ENCODE measurements around the gene CDKN1B. TPM values are rescaled to one million over a fixed set of nuclear protein-coding genes. Genes with fewer than 3 reads are reported as not detected.

Gene CDKN1B
- total and polyA plus RNA-seq, 2 of the 4 experiments (the other 2 are of a cell fraction): 13.9 to 17.4 TPM

- Histone ChIP-seq H2AK9ac (replicated peaks; ENCODE audit: low read depth, low read length, poor library complexity) (no peak overlapping the region), H4K5ac (ENCODE audit: low read depth, low read length) (no peak overlapping the region), H3K23ac (ENCODE audit: low read depth, low read length) (no peak overlapping the region), H3K9ac (ENCODE audit: low read depth, low read length) (no peak overlapping the region), H2AFZ (replicated peaks; ENCODE audit: low read length, poor library complexity) (no peak overlapping the region), H3K4me1 (ENCODE audit: control insufficient read depth, insufficient read depth, low read length) (peaks cover 2% of the 10 kb centered on the region; the same call in 1 of the 2 replicates), H3K4me3 (ENCODE audit: insufficient read depth, low read depth, low read length) (no peak overlapping the region), H3K4me2 (ENCODE audit: low read depth, low read length) (no peak overlapping the region), H3K18ac (ENCODE audit: low read depth, low read length) (no peak overlapping the region), H3K14ac (replicated peaks; ENCODE audit: low read depth, low read length) (no peak overlapping the region), H2BK20ac (ENCODE audit: low read depth, low read length) (no peak overlapping the region), H4K20me1 (ENCODE audit: insufficient read depth, low read length) (no peaks in the 10 kb centered on the region), H2BK5ac (ENCODE audit: low read depth, low read length, poor library complexity, severe bottlenecking) (no peak overlapping the region), H3K4ac (ENCODE audit: low read depth, low read length) (no peak overlapping the region), H3K27me3 (ENCODE audit: control insufficient read depth, insufficient read depth, low read length) (peaks cover 7% of the 10 kb centered on the region), H3K79me1 (ENCODE audit: low read depth in 1 of 2, low read length in 2 of 2) (no peaks in the 10 kb centered on the region), H4K91ac (ENCODE audit: insufficient read depth, low read depth, low read length) (no peak overlapping the region), H4K8ac (ENCODE audit: low read depth in 2 of 2, low read length in 2 of 2) (no peak overlapping the region), H3K27ac (ENCODE audit: insufficient read depth, low read length) (no peak overlapping the region), H2AK5ac (ENCODE audit: low read depth, low read length) (no peak overlapping the region), H2BK15ac (ENCODE audit: low read depth, low read length) (no peak overlapping the region), H3K36me3 (ENCODE audit: control insufficient read depth, insufficient read depth, low read length) (no peaks in the 10 kb centered on the region), H2BK120ac (ENCODE audit: low read depth, low read length) (no peak overlapping the region), H3K9me1 (ENCODE audit: insufficient read depth, low read length) (no peaks in the 10 kb centered on the region; the same call in 1 of the 2 replicates), H3K56ac (ENCODE audit: extremely low read depth, insufficient read depth, low read length) (no peak overlapping the region), H3K9me3 (ENCODE audit: control insufficient read depth, insufficient read depth, low read length) (no peaks in the 10 kb centered on the region)
- CTCF ChIA-PET: interaction anchor here (0.5 kb wide), 1 partner anchor 16 kb away, joined by 4 read pairs; no protein-coding TSS in a partner anchor
- POLR2A ChIA-PET (ENCODE audit: unreplicated experiment): no interaction called here
- ATAC-seq (ENCODE audit: low read depth): no peak; the same call in 1 of the 2 replicates
- peak; percentile 81 for TF ChIP-seq CEBPB (IDR thresholded peaks at IDR 0.05; ENCODE audit: low read depth, low read length)
- TF ChIP-seq CTCF (conservative IDR thresholded peaks at IDR 0.05; ENCODE audit: low read depth, low read length): no peak
- in situ Hi-C loops (cut with MboI; ENCODE audit: low sequenced_read_pairs) (no loop called here), dilution Hi-C loops (cut with HindIII; ENCODE audit: low sequenced_read_pairs, unreplicated experiment) (no loop called here), intact Hi-C loops (cut with micrococcal nuclease) (no loop called here)
- no TSS peak for BruUV-seq (replicated peaks)
- peak; percentile 59 for DNase-seq
These were observed 30.2 kb upstream of the CDKN1B start for GRCh38 chr12:12686925-12687324.
